Mesenchymal stem cell (in vitro differentiated cells and primary cell): Measurements from ENCODE around the gene TOMM40.
A peak's percentile ranks its signal among the peaks of the same experiment; 100 is the strongest.

Experiments
- DNase-seq: peaks from one replicate; pipeline ENCODE4 v3.0.0-alpha.2; 2013
- H2AFZ ChIP-seq: one replicate; pipeline ENCODE4 v1.6.1; 2013; ENCODE audit warnings: low read depth, mild to moderate bottlenecking, control low read depth, inconsistent platforms, low read length, moderate library complexity
- H2AK5ac ChIP-seq: 2 replicates; pipeline ENCODE4 v1.6.1; 2013; ENCODE audit warnings: low read length, moderate library complexity, mild to moderate bottlenecking, inconsistent platforms; ENCODE audit not compliant: severe bottlenecking
- H2BK120ac ChIP-seq: one replicate; pipeline ENCODE4 v1.6.1; 2013; ENCODE audit warnings: low read depth, mild to moderate bottlenecking, inconsistent platforms, low read length, moderate library complexity
- H2BK12ac ChIP-seq, 2 experiments: one replicate each; pipeline ENCODE4 v1.6.1; 2013; ENCODE audit warnings: inconsistent platforms in 2 of 2, low read length in 2 of 2, mild to moderate bottlenecking in 2 of 2, moderate library complexity in 2 of 2, control low read depth in 1 of 2
- H2BK15ac ChIP-seq: one replicate; pipeline ENCODE4 v1.6.1; 2013; ENCODE audit warnings: mild to moderate bottlenecking, low read depth, inconsistent platforms; ENCODE audit not compliant: poor library complexity, severe bottlenecking
- H2BK5ac ChIP-seq: 2 replicates; pipeline ENCODE4 v1.6.1; 2013; ENCODE audit warnings: low read depth, mild to moderate bottlenecking, low read length, control low read depth, inconsistent platforms; ENCODE audit not compliant: poor library complexity, severe bottlenecking
- H3K14ac ChIP-seq, 2 experiments: one replicate each; pipeline ENCODE4 v1.6.1; 2013; ENCODE audit warnings: inconsistent platforms in 2 of 2, low read length in 2 of 2, control low read depth in 1 of 2, mild to moderate bottlenecking in 1 of 2, moderate library complexity in 1 of 2
- H3K18ac ChIP-seq, 2 experiments: one replicate each; pipeline ENCODE4 v1.6.1; 2013; ENCODE audit warnings: inconsistent platforms in 2 of 2, low read length in 2 of 2, control low read depth in 1 of 2, low read depth in 1 of 2, mild to moderate bottlenecking in 1 of 2
- H3K23ac ChIP-seq, 2 experiments: one replicate each; pipeline ENCODE4 v1.6.1; 2013; ENCODE audit warnings: inconsistent platforms in 2 of 2, low read length in 2 of 2, mild to moderate bottlenecking in 2 of 2, moderate library complexity in 2 of 2, control low read depth in 1 of 2
- H3K27ac ChIP-seq: 2 replicates; pipeline ENCODE4 v1.5.1; 2013; ENCODE audit warnings: mild to moderate bottlenecking, moderate library complexity, low read length, control low read depth, inconsistent platforms; ENCODE audit not compliant: poor library complexity, severe bottlenecking
- H3K27me3 ChIP-seq, 2 experiments: 2 replicates each; pipeline versions ENCODE4 v1.6.1 to v1.7.0; 2013; ENCODE audit warnings: low read length in 2 of 2, mild to moderate bottlenecking in 2 of 2, moderate library complexity in 2 of 2, control low read depth in 1 of 2, inconsistent platforms in 1 of 2; ENCODE audit not compliant: control insufficient read depth in 1 of 2, insufficient read depth in 1 of 2
- H3K36me3 ChIP-seq, 2 experiments: 2 replicates each; pipeline versions ENCODE4 v1.6.1 to v1.7.0; 2013; ENCODE audit warnings: low read length in 2 of 2, control low read depth in 1 of 2, inconsistent platforms in 1 of 2, low read depth in 1 of 2, mild to moderate bottlenecking in 1 of 2; ENCODE audit not compliant: insufficient read depth in 2 of 2, control insufficient read depth in 1 of 2
- H3K4ac ChIP-seq, 2 experiments: one replicate each; pipeline ENCODE4 v1.6.1; 2013; ENCODE audit warnings: inconsistent platforms in 2 of 2, low read length in 2 of 2, mild to moderate bottlenecking in 2 of 2, moderate library complexity in 2 of 2, control low read depth in 1 of 2, low read depth in 1 of 2
- H3K4me1 ChIP-seq: 2 replicates; pipeline ENCODE4 v1.6.1; 2013; ENCODE audit warnings: low read depth, low read length, control low read depth; ENCODE audit not compliant: control insufficient read depth, insufficient read depth
- H3K4me2 ChIP-seq: 2 replicates; pipeline ENCODE4 v1.6.1; 2013; ENCODE audit warnings: low read length, mild to moderate bottlenecking, inconsistent platforms; ENCODE audit not compliant: poor library complexity, severe bottlenecking
- H3K4me3 ChIP-seq, 2 experiments: 2 replicates each; pipeline versions ENCODE4 v1.5.1 to v1.7.0; 2013; ENCODE audit warnings: low read length in 2 of 2, mild to moderate bottlenecking in 2 of 2, control low read depth in 1 of 2, low read depth in 1 of 2; ENCODE audit not compliant: insufficient read depth in 1 of 2
- H3K79me1 ChIP-seq: replicated peaks from 2 replicates; pipeline ENCODE4 v1.6.1; 2013; ENCODE audit warnings: mild to moderate bottlenecking, control low read depth, low read length, inconsistent platforms; ENCODE audit not compliant: poor library complexity, severe bottlenecking
- H3K9ac ChIP-seq: 2 replicates; pipeline ENCODE4 v1.7.0; 2013; ENCODE audit warnings: mild to moderate bottlenecking, low read length, moderate library complexity
- H3K9me3 ChIP-seq: 2 replicates; pipeline ENCODE4 v1.7.0; 2013; ENCODE audit warnings: mild to moderate bottlenecking, low read length; ENCODE audit not compliant: control insufficient read depth
- H4K8ac ChIP-seq: one replicate; pipeline ENCODE4 v1.6.1; 2013; ENCODE audit warnings: inconsistent platforms, mild to moderate bottlenecking, low read length, moderate library complexity
- H4K91ac ChIP-seq: one replicate; pipeline ENCODE4 v1.6.1; 2013; ENCODE audit warnings: mild to moderate bottlenecking, low read length, inconsistent platforms
- WGBS: methylation state at CpG from one replicate; pipeline ENCODE4 v1.1.7; 2013; ENCODE audit warnings: mixed read lengths; 5-methylcytosine and 5-hydroxymethylcytosine counted together

TOMM40 gene

GRCh38 chr19:44876930-44877535, 14.0 kb upstream of the TOMM40 start:
- Histone ChIP-seq H3K79me1 (peaks cover 41% of the 10 kb centered on the region), H3K9me3 (no peaks in the 10 kb centered on the region), H2AK5ac (no peak overlapping the region), H3K36me3 (peaks cover 66 to 85% of the 10 kb centered on the region in 2 experiments), H3K4ac (no peak overlapping the region), H3K23ac (no peak overlapping the region), H3K4me3 (no peak overlapping the region), H3K14ac (no peak overlapping the region), H2BK15ac (no peak overlapping the region), H3K27me3 (no peaks in the 10 kb centered on the region), H4K91ac (no peak overlapping the region), H4K8ac (no peak overlapping the region), H3K27ac (no peak overlapping the region), H3K4me2 (no peak overlapping the region), H2AFZ (no peak overlapping the region), H2BK5ac (no peak overlapping the region), H3K4me1 (peaks cover 25% of the 10 kb centered on the region), H3K9ac (no peak overlapping the region), H2BK12ac (no peak overlapping the region), H3K18ac (no peak overlapping the region), H2BK120ac (no peak overlapping the region)
- 93% methylated on average over 3 of the region's 5 CpGs for WGBS
- DNase-seq, result no peak

DNA sequence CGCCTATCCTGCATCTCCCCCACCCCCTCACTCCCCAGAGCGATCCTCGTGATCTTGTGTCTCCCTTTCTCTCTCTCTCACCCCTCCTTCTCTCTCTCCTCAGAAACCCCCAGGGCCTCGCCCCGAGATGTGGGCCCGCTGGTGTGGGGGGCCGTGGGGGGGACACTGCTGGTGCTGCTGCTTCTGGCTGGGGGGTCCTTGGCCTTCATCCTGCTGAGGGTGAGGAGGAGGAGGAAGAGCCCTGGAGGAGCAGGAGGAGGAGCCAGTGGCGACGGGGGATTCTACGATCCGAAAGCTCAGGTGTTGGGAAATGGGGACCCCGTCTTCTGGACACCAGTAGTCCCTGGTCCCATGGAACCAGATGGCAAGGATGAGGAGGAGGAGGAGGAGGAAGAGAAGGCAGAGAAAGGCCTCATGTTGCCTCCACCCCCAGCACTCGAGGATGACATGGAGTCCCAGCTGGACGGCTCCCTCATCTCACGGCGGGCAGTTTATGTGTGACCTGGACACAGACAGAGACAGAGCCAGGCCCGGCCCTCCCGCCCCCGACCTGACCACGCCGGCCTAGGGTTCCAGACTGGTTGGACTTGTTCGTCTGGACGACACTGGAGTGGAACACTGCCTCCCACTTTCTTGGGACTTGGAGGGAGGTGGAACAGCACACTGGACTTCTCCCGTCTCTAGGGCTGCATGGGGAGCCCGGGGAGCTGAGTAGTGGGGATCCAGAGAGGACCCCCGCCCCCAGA, 12.8 kb upstream of the TOMM40 start:
- no peak overlapping the region for H3K4ac ChIP-seq
- whole genome bisulfite sequencing, result 91% methylated on average over 24 of the region's 26 CpGs
- no peaks in the 10 kb centered on the region for H3K9me3 ChIP-seq
- H3K4me1 ChIP-seq, result peaks cover 25% of the 10 kb centered on the region
- H2BK120ac ChIP-seq, result no peak overlapping the region
- H3K27me3 ChIP-seq, result no peaks in the 10 kb centered on the region
- H2AFZ ChIP-seq, result no peak overlapping the region
- no peak overlapping the region for H2BK5ac ChIP-seq
- no peak overlapping the region for H2BK15ac ChIP-seq
- no peak overlapping the region for H3K9ac ChIP-seq
- no peak overlapping the region for H3K14ac ChIP-seq
- H3K79me1 ChIP-seq, result peaks cover 37% of the 10 kb centered on the region
- H2AK5ac ChIP-seq, result no peak overlapping the region
- no peak overlapping the region for H3K27ac ChIP-seq
- no peak overlapping the region for H3K4me3 ChIP-seq
- H4K91ac ChIP-seq, result no peak overlapping the region
- H3K4me2 ChIP-seq, result no peak overlapping the region
- H4K8ac ChIP-seq, result no peak overlapping the region
- H3K23ac ChIP-seq, result no peak overlapping the region
- H2BK12ac ChIP-seq, result peak overlapping the region in 1 of 2 experiments; percentile 22
- no peak overlapping the region for H3K18ac ChIP-seq
- peaks cover 56 to 80% of the 10 kb centered on the region in 2 experiments for H3K36me3 ChIP-seq
- DNase-seq, result no peak

GRCh38 chr19:44879309-44880065, 11.6 kb upstream of the TOMM40 start:
- H3K23ac ChIP-seq, result no peak overlapping the region
- no peak overlapping the region for H3K4ac ChIP-seq
- H2BK120ac ChIP-seq, result no peak overlapping the region

GRCh38 chr19:44882063-44882462, 9.0 kb upstream of the TOMM40 start:
- Histone ChIP-seq H3K23ac (no peak overlapping the region), H4K91ac (no peak overlapping the region), H2AK5ac (no peak overlapping the region), H2BK15ac (no peak overlapping the region), H2AFZ (no peak overlapping the region), H3K4me2 (no peak overlapping the region), H4K8ac (no peak overlapping the region), H2BK120ac (no peak overlapping the region), H3K27me3 (no peaks in the 10 kb centered on the region), H3K9me3 (no peaks in the 10 kb centered on the region), H3K4me3 (no peak overlapping the region), H3K79me1 (peaks cover 28% of the 10 kb centered on the region), H3K36me3 (peaks cover 46 to 66% of the 10 kb centered on the region in 2 experiments), H3K18ac (no peak overlapping the region), H3K9ac (no peak overlapping the region), H3K4ac (no peak overlapping the region), H3K14ac (no peak overlapping the region), H3K4me1 (peaks cover 21% of the 10 kb centered on the region), H3K27ac (no peak overlapping the region), H2BK5ac (no peak overlapping the region), H2BK12ac (no peak overlapping the region)
- no peak for DNase-seq
- 95% methylated on average over 15 of the region's 15 CpGs for WGBS

More at GRCh38 chr19:44879309-44880065, 11.6 kb upstream of the TOMM40 start:
- DNase-seq, result no peak
- Histone ChIP-seq H3K27ac (no peak overlapping the region), H3K79me1 (peaks cover 27% of the 10 kb centered on the region), H3K18ac (no peak overlapping the region), H2AFZ (no peak overlapping the region), H2BK15ac (no peak overlapping the region), H3K4me3 (no peak overlapping the region), H3K9me3 (no peaks in the 10 kb centered on the region), H3K14ac (no peak overlapping the region), H2BK12ac (no peak overlapping the region), H3K27me3 (no peaks in the 10 kb centered on the region), H3K4me2 (no peak overlapping the region), H4K8ac (no peak overlapping the region), H3K36me3 (peaks cover 54 to 72% of the 10 kb centered on the region in 2 experiments), H2BK5ac (no peak overlapping the region), H4K91ac (no peak overlapping the region), H3K4me1 (peaks cover 32% of the 10 kb centered on the region), H3K9ac (no peak overlapping the region), H2AK5ac (no peak overlapping the region)
- 93% methylated on average over 14 of the region's 18 CpGs for WGBS
